GM18858 (cell line): ENCODE measurements around the gene NEIL3.

Experiments
- ATAC-seq: cut with Tn5 transposase; IDR thresholded peaks from one replicate; pipeline ENCODE4 v1.9.1; 2021; ENCODE audit not compliant: unreplicated experiment

NEIL3 gene

DNA sequence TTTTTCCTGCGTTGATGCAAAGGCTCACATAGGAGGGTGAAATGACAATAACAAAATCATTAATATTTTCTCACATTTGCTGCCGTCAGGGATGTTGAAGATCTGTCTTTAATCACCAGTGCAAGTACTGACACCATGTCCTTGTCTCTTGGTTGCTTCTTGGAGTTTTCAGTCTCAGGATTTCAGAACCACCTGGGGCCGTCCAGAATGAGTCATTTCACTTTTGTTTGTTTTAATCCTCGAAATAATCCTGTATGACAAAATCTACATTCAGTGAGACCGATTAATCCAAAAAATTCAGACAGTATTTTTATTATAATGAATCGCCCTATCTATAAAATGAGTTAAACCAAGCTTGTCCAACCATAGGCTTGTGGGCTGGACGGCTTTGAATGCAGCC is 47.2 kb downstream of the NEIL3 start:
- no peak for ATAC-seq

DNA sequence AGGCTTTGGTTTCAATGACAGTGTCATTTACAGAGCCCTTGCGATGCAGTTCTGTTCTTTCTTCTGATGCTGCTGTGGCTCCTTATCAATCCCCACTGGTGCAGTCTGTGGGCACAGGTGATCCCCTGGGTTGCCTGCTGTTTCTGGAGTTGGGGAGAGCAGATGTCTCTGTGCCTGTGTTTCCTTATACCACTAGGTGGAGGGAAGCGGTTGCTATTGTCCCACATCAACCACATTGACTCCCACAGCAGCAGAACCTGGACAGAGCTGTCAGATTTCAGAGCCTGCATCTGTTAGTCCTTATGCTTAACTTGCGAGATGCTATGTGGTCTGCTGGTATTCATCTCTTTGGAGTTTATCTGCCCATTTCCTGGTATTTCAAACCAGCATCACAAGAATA is 57.7 kb downstream of the NEIL3 start:
- ATAC-seq: no peak

DNA sequence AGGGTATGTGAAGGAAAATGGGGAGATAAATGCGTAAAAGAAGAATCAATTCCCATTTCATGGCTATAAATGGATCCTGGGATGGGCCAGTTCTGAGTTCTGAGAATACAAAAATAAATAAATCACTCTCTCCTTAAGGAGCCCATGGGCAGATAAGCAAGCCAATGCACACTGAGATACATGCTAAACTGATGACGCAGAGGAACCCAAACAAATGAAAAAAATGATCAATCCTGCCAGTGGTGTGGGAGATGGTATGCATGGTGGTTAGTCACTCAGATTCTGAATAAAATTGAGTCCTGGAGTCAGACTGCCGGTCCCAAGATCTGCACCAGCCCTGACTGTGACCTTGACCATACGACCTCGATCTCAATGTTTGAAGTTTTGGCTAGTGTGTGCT is 59.7 kb downstream of the NEIL3 start:
- ATAC-seq: no peak

- ATAC-seq: no peak
Observed at GRCh38 chr4:177371461-177371860, 61.8 kb downstream of the NEIL3 start.

- no peak for ATAC-seq
Observed at GRCh38 chr4:177374966-177375365, 65.3 kb downstream of the NEIL3 start.

GRCh38 chr4:177375372-177375771 is 65.7 kb downstream of the NEIL3 start:
- no peak for ATAC-seq

DNA sequence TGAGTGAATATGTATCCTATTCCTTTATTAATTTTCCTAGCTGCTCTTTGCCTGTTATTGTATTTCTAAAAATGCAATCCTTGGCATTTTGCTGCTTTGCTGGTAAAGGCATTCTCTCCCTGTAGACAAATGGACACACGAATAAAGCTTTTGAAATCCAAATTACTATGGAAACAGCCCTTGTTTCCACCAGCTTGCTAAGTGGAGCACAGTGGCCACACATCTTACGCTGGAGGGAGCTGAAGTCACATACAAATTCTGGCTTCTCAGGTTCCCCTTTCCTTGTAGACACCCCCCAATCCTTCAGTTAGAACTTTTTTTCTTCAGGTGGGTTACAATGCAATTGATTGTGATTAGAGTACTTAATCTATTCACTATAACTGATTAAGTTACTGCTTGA is 66.3 kb downstream of the NEIL3 start:
- ATAC-seq: no peak

- no peak for ATAC-seq
Observed at GRCh38 chr4:177380730-177381287, 71.1 kb downstream of the NEIL3 start.

- ATAC-seq: no peak
Observed at GRCh38 chr4:177381762-177382310, 72.2 kb downstream of the NEIL3 start.

DNA sequence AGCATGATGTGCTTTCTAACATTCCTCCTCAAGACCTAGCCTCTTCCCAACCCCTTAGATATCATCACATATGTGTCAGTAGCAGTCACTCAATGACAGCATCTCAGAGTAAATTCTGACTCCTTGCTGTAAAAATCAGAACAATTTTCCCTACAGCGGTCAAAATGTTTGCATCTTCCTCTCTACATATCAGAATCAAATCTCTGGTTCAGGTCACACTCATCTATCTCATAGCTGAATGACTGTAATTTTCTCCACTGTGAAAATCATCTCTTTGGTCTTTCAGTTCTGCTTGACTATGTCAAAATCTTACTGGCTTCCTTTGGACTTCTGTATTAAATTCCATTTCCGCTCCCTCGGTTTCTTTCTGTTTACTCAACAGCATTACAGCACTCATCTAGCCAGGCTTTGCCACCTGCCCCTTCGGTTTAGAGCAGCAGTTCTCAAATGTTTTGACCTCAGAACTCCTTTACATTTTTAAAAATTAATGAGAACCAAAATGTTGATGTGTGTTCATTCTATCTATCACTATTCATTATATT is 75.3 kb downstream of the NEIL3 start:
- ATAC-seq: no peak

DNA sequence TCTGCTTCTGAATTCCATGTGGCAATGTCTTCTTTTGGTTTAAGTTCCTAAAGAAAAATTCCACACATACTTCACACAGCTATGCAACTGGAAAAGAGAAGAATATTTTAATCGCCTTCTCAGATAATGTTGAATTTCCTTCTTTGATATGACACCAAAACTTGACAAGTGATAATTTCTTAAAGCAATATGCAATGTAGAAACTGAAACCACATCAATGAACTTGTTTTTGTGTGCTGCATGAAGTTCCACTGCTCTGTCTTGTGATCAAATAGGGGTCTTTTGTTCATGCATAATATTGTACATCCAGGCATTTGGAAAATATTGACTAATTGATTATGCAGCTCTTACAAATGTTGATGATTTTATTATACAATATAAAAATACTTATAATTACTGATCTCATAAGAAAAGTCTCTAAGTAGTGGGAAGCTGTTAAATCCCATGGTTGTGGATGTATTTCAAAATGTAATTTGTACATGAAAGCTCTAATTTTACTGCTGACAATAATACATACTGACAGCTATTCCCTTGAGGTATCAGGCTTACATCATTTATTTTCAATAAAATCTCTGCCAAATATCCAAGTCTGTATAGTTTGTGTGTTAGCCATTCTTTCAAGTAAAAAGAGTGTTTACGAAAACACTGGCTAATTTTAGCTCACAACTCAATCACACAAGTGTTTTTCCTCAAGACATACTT is 76.1 kb downstream of the NEIL3 start:
- ATAC-seq: no peak

GRCh38 chr4:177386278-177386815 is 76.7 kb downstream of the NEIL3 start:
- no peak for ATAC-seq

DNA sequence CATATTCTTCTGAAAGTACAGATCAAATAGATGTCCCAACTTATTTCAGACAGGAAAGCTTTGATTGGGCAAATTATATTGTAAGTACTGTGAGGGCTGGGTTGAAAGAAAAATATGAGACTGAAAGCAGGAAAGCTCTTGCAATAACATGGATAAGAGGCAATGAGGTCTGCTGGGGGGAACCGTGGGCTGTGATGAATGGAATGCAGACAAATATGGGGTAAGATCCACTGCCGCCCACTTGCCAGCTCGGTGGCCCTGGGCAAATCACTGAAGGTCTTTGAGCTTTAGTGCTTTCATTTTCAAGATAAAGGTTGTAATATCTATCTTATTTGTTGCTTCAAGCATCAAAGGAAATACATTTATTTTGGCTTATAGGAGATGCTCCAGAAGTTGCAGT is 81.6 kb downstream of the NEIL3 start:
- no peak for ATAC-seq

- ATAC-seq: no peak
Observed at GRCh38 chr4:177391953-177392352, 82.3 kb downstream of the NEIL3 start.

- ATAC-seq: peak; percentile 45
Observed at GRCh38 chr4:177393236-177393635, 83.6 kb downstream of the NEIL3 start.

DNA sequence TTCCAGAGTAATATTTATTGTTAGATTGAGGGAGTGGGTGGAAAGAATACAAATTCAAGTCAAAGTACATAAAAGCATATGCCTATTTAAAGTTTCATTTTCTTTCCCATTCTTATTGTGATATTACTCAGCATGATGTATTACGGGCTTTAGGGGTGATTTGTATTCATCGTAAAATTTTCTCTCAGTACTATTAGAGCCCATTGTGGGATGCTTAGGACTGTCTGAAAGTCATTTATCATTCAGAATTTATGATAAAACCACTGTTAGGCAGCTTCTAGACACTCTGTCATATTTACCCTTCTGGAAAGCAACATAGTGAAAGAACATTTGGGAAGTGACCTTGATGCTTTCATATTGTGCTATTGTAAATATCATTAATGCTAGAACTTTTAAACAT is 86.7 kb downstream of the NEIL3 start:
- no peak for ATAC-seq

GRCh38 chr4:177400030-177400429 is 90.4 kb downstream of the NEIL3 start:
- no peak for ATAC-seq

- ATAC-seq: no peak
Observed at GRCh38 chr4:177401658-177402273, 92.1 kb downstream of the NEIL3 start.

GRCh38 chr4:177403746-177404145 is 94.1 kb downstream of the NEIL3 start:
- no peak for ATAC-seq

GRCh38 chr4:177404342-177404741 is 94.7 kb downstream of the NEIL3 start:
- no peak for ATAC-seq

GRCh38 chr4:177404986-177405385 is 95.3 kb downstream of the NEIL3 start:
- no peak for ATAC-seq

DNA sequence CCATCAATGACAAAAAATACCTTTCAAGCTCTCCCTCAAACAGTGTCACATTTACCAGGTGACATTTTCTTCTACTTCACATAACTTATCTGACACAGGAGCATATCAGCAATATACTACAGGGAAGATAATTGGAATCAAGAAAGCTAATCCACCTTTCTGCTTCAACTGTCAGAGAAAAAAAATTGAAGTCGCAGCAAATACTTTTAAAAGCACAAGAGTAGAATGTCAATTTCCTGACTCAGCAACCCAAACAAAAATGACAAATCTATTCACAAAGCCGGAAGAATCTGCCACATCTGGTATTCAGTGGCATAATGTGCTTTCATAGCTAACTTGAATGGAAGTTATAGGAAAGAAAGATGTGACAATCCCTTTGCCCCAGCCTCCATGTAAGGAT is 95.8 kb downstream of the NEIL3 start:
- no peak for ATAC-seq
